Heart left ventricle (tissue), 16 donors: ENCODE measurements around the gene MAN1C1. TPM values are rescaled to one million over a fixed set of nuclear protein-coding genes. Genes with fewer than 3 reads are reported as not detected.

Source experiments
- ATAC-seq, 4 donors: fragments of 200-7000 bp; cut with Tn5 transposase; one replicate each; pipeline ENCODE4 v1.9.1; 2020 to 2022; ENCODE audit warnings: moderate library complexity in 4 of 4, mild to moderate bottlenecking in 3 of 4, moderate number of reproducible peaks in 1 of 4
- DNase-seq, 5 donors: peaks; one replicate each; pipeline ENCODE4 v3.0.0-alpha.2; 2020
- H3K27ac ChIP-seq, 12 donors: fragments of 200-600 bp; sonication (generic) in 4 of 12; one replicate each; pipeline versions ENCODE4 v1.5.0 to v1.8.0; 2016 to 2022; ENCODE audit warnings: mild to moderate bottlenecking in 2 of 12
- H3K27me3 ChIP-seq, 9 donors: fragments of 200-600 bp; sonication (generic) in 2 of 9; one replicate each; pipeline versions ENCODE4 v1.5.1 to v1.8.0; 2016 to 2022; ENCODE audit warnings: mild to moderate bottlenecking in 3 of 9
- H3K36me3 ChIP-seq, 9 donors: fragments of 200-600 bp; sonication (generic) in 2 of 9; one replicate each; pipeline versions ENCODE4 v1.5.0 to v1.8.0; 2018 to 2022; ENCODE audit warnings: mild to moderate bottlenecking in 2 of 9
- H3K4me1 ChIP-seq, 12 donors: fragments of 200-600 bp; sonication (generic) in 4 of 12; one replicate each; pipeline versions ENCODE4 v1.5.0 to v1.8.0; 2016 to 2022; ENCODE audit warnings: mild to moderate bottlenecking in 3 of 12
- H3K4me3 ChIP-seq, 12 donors: fragments of 200-600 bp; sonication (generic) in 4 of 12; one replicate each; pipeline versions ENCODE4 v1.5.0 to v1.8.0; 2017 to 2022; ENCODE audit warnings: mild to moderate bottlenecking in 9 of 12, moderate library complexity in 4 of 12
- H3K9me3 ChIP-seq, 12 donors: fragments of 200-600 bp; sonication (generic) in 4 of 12; one replicate each; pipeline versions ENCODE4 v1.5.0 to v1.8.0; 2016 to 2022; ENCODE audit warnings: mild to moderate bottlenecking in 1 of 12
- POLR2A ChIP-seq, 2 donors: fragments of 450-650 bp; IDR thresholded peaks; one replicate each; pipeline ENCODE4 v1.6.1; 2017; ENCODE audit warnings: antibody characterized with exemption in 2 of 2, mild to moderate bottlenecking in 2 of 2, moderate library complexity in 2 of 2
- WGBS, 4 donors: extraction: QIAGEN DNeasy Blood & Tissue Kit in 2 of 4; methylation state at CpG; one replicate each; pipeline versions ENCODE4 v1.1.5 to v1.1.7; 2013 to 2018; 5-methylcytosine and 5-hydroxymethylcytosine counted together
- intact Hi-C, 10 donors: fragments of 100-400 bp; cut with DNase I; formaldehyde crosslinking; loops; one replicate each; pipeline versions ENCODE4 v1.11.1 to v1.14.2; 2022
- polyA plus RNA-seq, 2 donors: library from polyadenylated mRNA; stranded (reverse); fragments of 200-250 nt; gene quantifications; one replicate each; pipeline ENCODE4 v1.2.3, GENCODE V29; 2013
- total RNA-seq, 9 donors: library from RNA; depleted of rRNA in 2 of 9; stranded (reverse); fragments of >200 nt in 2 of 9; fragmentation: NEBNext Ultra II Directional in 3 of 9; extraction: Animal tissue kit (Norgen Biotek cat#: 25700) in 3 of 9; gene quantifications; one replicate each; pipeline versions ENCODE4 v1.1.0 to v1.2.4, GENCODE V29; 2016 to 2023
- TF ChIP-seq, protein P1 (sequence below), 12 donors: fragments of 200-600 bp; sonication (generic) in 4 of 12; IDR thresholded peaks; one replicate each; pipeline versions ENCODE4 v1.5.0 to v1.8.0; 2018 to 2022; ENCODE audit warnings: antibody characterized with exemption in 12 of 12, mild to moderate bottlenecking in 5 of 12
- donor health status: ischemic (EF 13 %, LVEDD 7.1; RV severe dilation, severe dysfunction).
- donor health status: healthy with polysubstance abuse.
- donor health status: DM: no; HTN: yes; CAD: no.
- donor health status: DM: no; HTN: no; CAD: no.
- donor health status: ischemic (EF 25% LVEDD 6.9; RV normal size, moderate dysfunction).
- donor health status: ischemic (EF 25% LVEDD 5.7; RV mildly dilated, moderate dysfunction).
- donor health status: healthy.
- donor health status: DM: yes; HTN: yes; CAD: no.
- donor health status: ischemic (EF 35%, LVEDD 5.7; RV mildly dilated, moderate dysfunction).
- donor health status: nonischemic (EF 11% LVEDD 7.7; RV severe dilation, severe dysfunction).
- donor health status: DM: yes; HTN: yes; CAD: no.
- donor health status: PGD.
- donor health status: ischemic (EF 29% LVEDD 5.4; RV normal size, mild dysfunction).
- donor health status: nonischemic (EF 23%, LVEDD 6.1; RV moderate dilation, normal function).

Gene MAN1C1
- total and polyA plus RNA-seq, 11 donors = 7.7 to 25.7 (median 14.7) TPM

DNA sequence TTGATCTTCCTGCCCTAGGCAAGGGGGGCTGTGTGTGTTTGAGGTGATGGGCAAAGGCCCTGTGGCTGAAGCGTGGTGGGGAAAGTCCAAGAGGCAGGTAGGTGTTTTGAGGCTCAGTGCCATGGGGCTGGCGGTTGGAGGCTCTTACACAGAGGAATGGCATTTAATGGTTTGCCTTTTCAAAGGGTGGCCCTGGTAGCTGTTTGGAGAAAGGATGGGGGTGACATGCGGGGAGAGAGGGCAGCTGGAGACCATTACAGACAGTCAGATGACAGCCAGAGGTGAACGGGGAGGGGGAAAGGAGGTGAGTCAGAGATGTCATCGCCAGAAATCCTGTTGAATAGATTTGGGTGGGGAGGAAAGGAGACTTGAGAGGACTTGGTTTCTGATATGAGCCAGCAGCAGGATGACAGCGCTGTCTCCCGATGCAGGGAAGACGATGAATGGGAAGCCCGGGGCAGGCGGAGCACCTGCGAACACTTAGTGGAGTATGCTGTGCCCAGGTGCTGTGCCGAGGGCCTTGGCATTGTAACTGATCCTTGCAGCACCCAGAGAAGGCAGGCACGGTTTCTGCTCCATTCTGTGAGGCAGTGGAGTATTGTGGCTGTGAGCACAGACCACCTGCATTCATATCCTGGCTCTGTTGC lies 56.3 kb downstream of the MAN1C1 start:
- 67 to 71% (median 70%) methylated on average over 13 of the region's 13 CpGs for WGBS, 4 donors
- H3K27ac ChIP-seq = no peak overlapping the region
- peak in 3 of 4 donors; percentile 12 to 53 (median 23) for ATAC-seq
- TF ChIP-seq, protein P1, sequence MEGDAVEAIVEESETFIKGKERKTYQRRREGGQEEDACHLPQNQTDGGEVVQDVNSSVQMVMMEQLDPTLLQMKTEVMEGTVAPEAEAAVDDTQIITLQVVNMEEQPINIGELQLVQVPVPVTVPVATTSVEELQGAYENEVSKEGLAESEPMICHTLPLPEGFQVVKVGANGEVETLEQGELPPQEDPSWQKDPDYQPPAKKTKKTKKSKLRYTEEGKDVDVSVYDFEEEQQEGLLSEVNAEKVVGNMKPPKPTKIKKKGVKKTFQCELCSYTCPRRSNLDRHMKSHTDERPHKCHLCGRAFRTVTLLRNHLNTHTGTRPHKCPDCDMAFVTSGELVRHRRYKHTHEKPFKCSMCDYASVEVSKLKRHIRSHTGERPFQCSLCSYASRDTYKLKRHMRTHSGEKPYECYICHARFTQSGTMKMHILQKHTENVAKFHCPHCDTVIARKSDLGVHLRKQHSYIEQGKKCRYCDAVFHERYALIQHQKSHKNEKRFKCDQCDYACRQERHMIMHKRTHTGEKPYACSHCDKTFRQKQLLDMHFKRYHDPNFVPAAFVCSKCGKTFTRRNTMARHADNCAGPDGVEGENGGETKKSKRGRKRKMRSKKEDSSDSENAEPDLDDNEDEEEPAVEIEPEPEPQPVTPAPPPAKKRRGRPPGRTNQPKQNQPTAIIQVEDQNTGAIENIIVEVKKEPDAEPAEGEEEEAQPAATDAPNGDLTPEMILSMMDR (IDR thresholded peaks at IDR 0.05) = no peak
- no peak for TF ChIP-seq POLR2A (IDR thresholded peaks at IDR 0.05)
- H3K4me1 ChIP-seq = peaks cover 4 to 32% (median 18%) of the 10 kb centered on the region in 12 donors
- H3K27me3 ChIP-seq = no peaks in the 10 kb centered on the region
- H3K9me3 ChIP-seq = no peaks in the 10 kb centered on the region
- intact Hi-C loops = loop anchor here in 1 of 10 donors (10.0 kb wide), 1 partner anchor 48 kb away; no protein-coding TSS in a partner anchor
- H3K36me3 ChIP-seq = peaks cover 0 to 4% (median 0%) of the 10 kb centered on the region in 9 donors
- DNase-seq = peak in 1 of 5 donors; percentile 40
- no peak overlapping the region for H3K4me3 ChIP-seq

DNA sequence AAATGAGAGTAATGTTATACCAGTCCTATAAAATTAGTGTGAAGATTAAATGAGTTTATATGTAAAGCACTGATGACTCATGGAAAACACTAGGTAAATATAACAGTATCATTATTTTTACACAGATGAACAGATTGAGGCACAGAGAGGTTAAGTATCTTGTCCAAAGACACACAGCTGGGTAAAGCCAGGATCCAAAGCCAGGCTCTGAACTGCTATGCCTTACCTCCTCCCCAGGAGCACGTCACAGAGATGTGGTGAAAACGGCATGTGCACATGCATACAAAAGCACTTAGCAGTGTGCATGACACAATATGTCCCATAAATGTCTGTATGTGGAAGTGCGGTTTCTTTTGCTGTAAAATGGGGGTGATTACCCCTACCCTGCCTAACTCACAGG lies 56.9 kb downstream of the MAN1C1 start:
- DNase-seq (no peak), ATAC-seq (no peak)
- intact Hi-C loops = loop anchor here in 1 of 10 donors (10.0 kb wide), 1 partner anchor 49 kb away; no protein-coding TSS in a partner anchor
- H3K27me3 ChIP-seq = no peaks in the 10 kb centered on the region
- H3K4me1 ChIP-seq = peaks cover 4 to 32% (median 21%) of the 10 kb centered on the region in 12 donors
- no peaks in the 10 kb centered on the region for H3K9me3 ChIP-seq
- TF ChIP-seq, protein P1 (IDR thresholded peaks at IDR 0.05) = no peak
- no peak for TF ChIP-seq POLR2A (IDR thresholded peaks at IDR 0.05)
- H3K27ac ChIP-seq = no peak overlapping the region
- peaks cover 0 to 4% (median 0%) of the 10 kb centered on the region in 9 donors for H3K36me3 ChIP-seq
- WGBS, 4 donors = 89 to 96% (median 94%) methylated on average over 3 of the region's 3 CpGs
- no peak overlapping the region for H3K4me3 ChIP-seq

DNA sequence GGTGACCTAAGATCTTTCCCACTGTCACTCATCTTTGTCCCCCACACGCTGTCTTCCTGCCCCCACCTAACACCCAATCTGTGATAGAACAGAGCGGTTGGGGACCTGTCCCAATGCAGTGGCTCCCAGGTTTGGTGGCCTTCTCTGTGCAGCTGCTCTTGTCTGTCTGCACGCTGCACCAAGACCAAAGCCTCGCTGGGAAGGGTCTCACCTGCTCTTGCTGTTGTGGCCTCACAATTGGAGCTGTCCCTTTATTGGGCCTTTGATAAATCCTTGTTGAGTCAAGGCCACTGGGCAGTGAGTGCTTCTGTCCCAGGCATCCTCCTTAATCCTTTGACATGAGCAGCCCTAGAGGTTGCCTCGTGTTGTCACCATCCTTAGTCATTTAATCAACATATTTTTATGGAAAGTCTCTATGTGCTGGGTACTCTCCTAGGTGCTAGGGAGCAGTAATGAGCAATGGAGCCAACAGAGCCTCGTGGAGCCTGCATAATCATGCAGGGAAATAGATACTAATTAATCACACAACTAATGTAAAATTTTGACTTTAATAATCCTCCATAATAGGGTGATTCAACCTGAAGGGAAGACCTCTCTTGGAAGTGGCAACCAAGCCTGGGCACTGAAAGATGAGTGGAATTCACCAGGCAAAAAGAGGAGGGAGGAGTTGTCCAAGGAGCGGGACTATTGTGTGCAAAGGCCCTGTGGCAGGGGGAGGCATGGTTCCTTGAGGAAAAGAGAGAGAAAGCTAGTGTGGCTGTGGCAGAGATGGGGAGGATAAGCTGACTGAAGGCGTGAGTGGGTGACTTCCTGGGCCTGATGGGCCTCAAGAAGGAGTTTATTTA lies 57.6 kb downstream of the MAN1C1 start:
- ATAC-seq (no peak), DNase-seq (no peak)
- Histone ChIP-seq H3K4me1 (peaks cover 4 to 33% (median 25%) of the 10 kb centered on the region in 12 donors), H3K9me3 (no peaks in the 10 kb centered on the region), H3K27ac (no peak overlapping the region), H3K27me3 (no peaks in the 10 kb centered on the region), H3K36me3 (peaks cover 0 to 4% (median 0%) of the 10 kb centered on the region in 9 donors), H3K4me3 (no peak overlapping the region)
- TF ChIP-seq POLR2A (IDR thresholded peaks at IDR 0.05) = no peak
- TF ChIP-seq, protein P1 (IDR thresholded peaks at IDR 0.05) = no peak
- intact Hi-C loops = loop anchor here in 1 of 10 donors (10.0 kb wide), 1 partner anchor 49 kb away; no protein-coding TSS in a partner anchor
- 90 to 93% (median 91%) methylated on average over 8 of the region's 8 CpGs for WGBS, 4 donors

DNA sequence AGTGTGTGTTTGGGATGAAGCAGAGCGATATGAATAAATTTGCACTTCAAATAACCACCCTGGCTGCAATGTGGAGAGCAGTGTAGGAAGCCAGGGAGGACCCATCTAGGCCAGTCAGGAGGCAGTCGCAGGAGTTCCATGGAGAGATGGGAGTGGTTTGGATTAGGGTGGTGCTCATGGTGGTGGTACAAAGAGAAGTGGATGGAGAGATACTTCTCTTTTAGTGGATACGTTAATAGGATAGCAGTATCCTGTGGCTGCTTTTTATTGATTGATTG lies 58.2 kb downstream of the MAN1C1 start:
- Histone ChIP-seq H3K4me1 (peaks cover 4 to 37% (median 25%) of the 10 kb centered on the region in 12 donors), H3K36me3 (peaks cover 0 to 4% (median 0%) of the 10 kb centered on the region in 9 donors), H3K9me3 (no peaks in the 10 kb centered on the region), H3K4me3 (no peak overlapping the region), H3K27me3 (no peaks in the 10 kb centered on the region), H3K27ac (no peak overlapping the region)
- DNase-seq (no peak), ATAC-seq (no peak)
- intact Hi-C loops = loop anchor here in 1 of 10 donors (10.0 kb wide), 1 partner anchor 50 kb away; no protein-coding TSS in a partner anchor
- TF ChIP-seq, protein P1 (IDR thresholded peaks at IDR 0.05) = no peak
- TF ChIP-seq POLR2A (IDR thresholded peaks at IDR 0.05) = no peak
- WGBS, 4 donors = 96 to 98% (median 98%) methylated on average over 3 of the region's 3 CpGs
